Measurements from ENCODE around the gene ASB2.

GRCh38 chr14:93925374-93925895, 50.9 kb downstream of the ASB2 start:
- TF ChIP-seq CTCF (IDR thresholded peaks at IDR 0.05) (no peak), POLR2A (IDR thresholded peaks at IDR 0.05) (no peak), EP300 (IDR thresholded peaks at IDR 0.05) (no peak)
